HepG2 (cell line): ENCODE results near the gene WWTR1. TPM values are rescaled to one million over a fixed set of nuclear protein-coding genes. Genes with fewer than 3 reads are reported as not detected.

Source experiments
- ATRX ChIP-seq: sonication (generic); formaldehyde crosslinking; IDR thresholded peaks from 2 replicates; pipeline ENCODE4 v1.4.0; 2020; ENCODE audit warnings: missing genetic modification reagents, borderline replicate concordance
- EP300 ChIP-seq, 3 experiments: sonication (generic) in 1 of 3; formaldehyde crosslinking in 1 of 3; IDR thresholded peaks; 2 replicates each; pipeline versions ENCODE4 v1.5.1 to v1.6.1; 2011 to 2020; ENCODE audit warnings: low read depth in 2 of 3, low read length in 2 of 3, borderline replicate concordance in 1 of 3, improper control_type of control experiment in 1 of 3, mild to moderate bottlenecking in 1 of 3, missing genetic modification reagents in 1 of 3, moderate library complexity in 1 of 3
- FOXO1 ChIP-seq: sonication (generic); formaldehyde crosslinking; IDR thresholded peaks from 2 replicates; pipeline ENCODE4 v1.4.0; 2020; ENCODE audit warnings: missing genetic modification reagents
- FOXP1 ChIP-seq, 2 experiments: fragments of 450-650 bp in 1 of 2; IDR thresholded peaks; 2 replicates each; pipeline ENCODE4 v1.6.1; 2017 to 2018; ENCODE audit warnings: antibody characterized with exemption in 1 of 2
- JUND ChIP-seq: sonication (generic); formaldehyde crosslinking; IDR thresholded peaks from 2 replicates; pipeline ENCODE4 v1.8.0; 2022; ENCODE audit warnings: mild to moderate bottlenecking, missing genetic modification reagents
- KDM2A ChIP-seq: sonication (generic); formaldehyde crosslinking; IDR thresholded peaks from 2 replicates; pipeline ENCODE4 v1.4.0; 2020; ENCODE audit warnings: low read depth, missing genetic modification reagents, borderline replicate concordance
- KIAA2018 ChIP-seq: sonication (generic); formaldehyde crosslinking; IDR thresholded peaks from 2 replicates; pipeline ENCODE4 v1.5.0; 2020; ENCODE audit warnings: mild to moderate bottlenecking, missing genetic modification reagents, borderline replicate concordance
- MAFF ChIP-seq: IDR thresholded peaks from 2 replicates; pipeline ENCODE4 v1.6.1; 2011; ENCODE audit warnings: low read depth, low read length, improper control_type of control experiment
- MXD4 ChIP-seq: IDR thresholded peaks from 2 replicates; pipeline ENCODE4 v1.6.1; 2016; ENCODE audit warnings: mild to moderate bottlenecking, missing biosample characterization, missing genetic modification reagents
- PPARG ChIP-seq: conservative IDR thresholded peaks from 2 replicates; pipeline ENCODE4 v1.6.1; 2016; ENCODE audit warnings: missing biosample characterization, missing genetic modification reagents
- RCOR2 ChIP-seq: IDR thresholded peaks from 2 replicates; pipeline ENCODE4 v1.6.1; 2016; ENCODE audit warnings: missing biosample characterization, missing genetic modification reagents
- SALL1 ChIP-seq: sonication (generic); formaldehyde crosslinking; IDR thresholded peaks from 2 replicates; pipeline ENCODE4 v1.8.0; 2022; ENCODE audit warnings: mild to moderate bottlenecking, missing genetic modification reagents
- SUZ12 ChIP-seq: fragments of 150-350 bp; IDR thresholded peaks from 2 replicates; pipeline ENCODE4 v1.6.1; 2014; ENCODE audit warnings: low read depth, low read length
- ZFP41 ChIP-seq: sonication (generic); formaldehyde crosslinking; IDR thresholded peaks from 2 replicates; pipeline ENCODE4 v1.4.0; 2020; ENCODE audit warnings: mild to moderate bottlenecking, missing genetic modification reagents, borderline replicate concordance
- ZNF354B ChIP-seq: sonication (generic); formaldehyde crosslinking; IDR thresholded peaks from 2 replicates; pipeline ENCODE4 v1.8.0; 2022; ENCODE audit warnings: mild to moderate bottlenecking, missing genetic modification reagents
- ZNF567 ChIP-seq: sonication (generic); formaldehyde crosslinking; IDR thresholded peaks from 2 replicates; pipeline ENCODE4 v1.8.1; 2023; ENCODE audit warnings: mild to moderate bottlenecking, missing genetic modification reagents, borderline replicate concordance
- polyA plus RNA-seq, 8 experiments: library from polyadenylated mRNA; depleted of rRNA in 3 of 8; stranded (reverse) in 7 of 8; unstranded in 1 of 8; fragments of >200 nt; fragmentation: Illumina TruSeq in 4 of 8; extraction: Trizol in 4 of 8; gene quantifications; 2 replicates each; pipeline versions ENCODE4 v1.2.1 to v1.2.3, GENCODE V29; 2011 to 2016; ENCODE audit warnings: low read depth in 4 of 8, missing spikeins in 1 of 8, mixed read lengths in 1 of 8; ENCODE audit not compliant: insufficient read depth in 1 of 8
- total RNA-seq, 5 experiments: library from RNA; depleted of rRNA; stranded (reverse); fragments of >200 nt; fragmentation: Illumina TruSeq; extraction: Trizol; gene quantifications; 2 replicates each; pipeline ENCODE4 v1.2.3, GENCODE V29; 2016; ENCODE audit warnings: low read depth in 1 of 5
- TF ChIP-seq, protein P1 (sequence below): sonication (generic); formaldehyde crosslinking; IDR thresholded peaks from 2 replicates; pipeline ENCODE4 v1.5.0; 2020; ENCODE audit warnings: missing genetic modification reagents
- TF ChIP-seq, protein P2 (sequence below): sonication (generic); formaldehyde crosslinking; IDR thresholded peaks from 2 replicates; pipeline ENCODE4 v1.5.1; 2020; ENCODE audit warnings: mild to moderate bottlenecking, moderate library complexity, missing genetic modification reagents

Gene WWTR1
- total and polyA plus RNA-seq, 2 of the 13 experiments (the other 11 are each of a cell fraction or from before 2014, with no cell fraction given): 19.7 to 139 TPM

- TF ChIP-seq ATRX (CRISPR knock-in tag): no peak
- TF ChIP-seq SALL1 (CRISPR knock-in tag): peak; percentile 66; the same call in 1 of the 2 replicates
- TF ChIP-seq EP300 (IDR thresholded peaks at IDR 0.05; ENCODE audit: low read depth in 2 of 2, low read length in 2 of 2): peak in 1 of 2 experiments; percentile 91; a peak in 2 of 4 replicates
- TF ChIP-seq EP300 (CRISPR knock-in tag; IDR thresholded peaks at IDR 0.05; ENCODE audit: borderline replicate concordance): peak; percentile 74; the same call in 1 of the 2 replicates
- no peak for TF ChIP-seq MAFF
- TF ChIP-seq, protein P1, sequence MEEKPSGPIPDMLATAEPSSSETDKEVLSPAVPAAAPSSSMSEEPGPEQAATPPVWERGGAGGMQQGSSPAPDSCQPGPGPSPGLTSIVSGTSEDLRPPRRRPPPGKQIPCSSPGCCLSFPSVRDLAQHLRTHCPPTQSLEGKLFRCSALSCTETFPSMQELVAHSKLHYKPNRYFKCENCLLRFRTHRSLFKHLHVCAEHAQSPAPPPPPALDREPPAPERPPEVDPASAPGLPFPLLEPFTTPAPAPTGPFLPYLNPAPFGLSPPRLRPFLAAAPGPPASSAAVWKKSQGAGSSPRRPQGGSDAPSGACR: 0 out of 2 replicates have a peak, but pooled peaks have one; percentile 24
- no peak for TF ChIP-seq ZFP41 (CRISPR knock-in tag)
- TF ChIP-seq PPARG (CRISPR knock-in tag): peak; percentile 75; the same call in 1 of the 2 replicates
- no peak for TF ChIP-seq KIAA2018 (CRISPR knock-in tag)
- no peak for TF ChIP-seq ZNF567 (CRISPR knock-in tag)
- no peak for TF ChIP-seq JUND (CRISPR knock-in tag)
- TF ChIP-seq SUZ12: no peak
- TF ChIP-seq FOXP1 (IDR thresholded peaks at IDR 0.05): no peak
- peak; percentile 72; the same call in 1 of the 2 replicates for TF ChIP-seq FOXP1 (CRISPR knock-in tag; IDR thresholded peaks at IDR 0.05)
- no peak for TF ChIP-seq KDM2A (CRISPR knock-in tag)
- no peak for TF ChIP-seq ZNF354B (CRISPR knock-in tag)
- TF ChIP-seq FOXO1 (CRISPR knock-in tag): peak; percentile 67; the same call in 1 of the 2 replicates
- TF ChIP-seq MXD4: 0 out of 2 replicates have a peak, but pooled peaks have one; percentile 26
- TF ChIP-seq, protein P2, sequence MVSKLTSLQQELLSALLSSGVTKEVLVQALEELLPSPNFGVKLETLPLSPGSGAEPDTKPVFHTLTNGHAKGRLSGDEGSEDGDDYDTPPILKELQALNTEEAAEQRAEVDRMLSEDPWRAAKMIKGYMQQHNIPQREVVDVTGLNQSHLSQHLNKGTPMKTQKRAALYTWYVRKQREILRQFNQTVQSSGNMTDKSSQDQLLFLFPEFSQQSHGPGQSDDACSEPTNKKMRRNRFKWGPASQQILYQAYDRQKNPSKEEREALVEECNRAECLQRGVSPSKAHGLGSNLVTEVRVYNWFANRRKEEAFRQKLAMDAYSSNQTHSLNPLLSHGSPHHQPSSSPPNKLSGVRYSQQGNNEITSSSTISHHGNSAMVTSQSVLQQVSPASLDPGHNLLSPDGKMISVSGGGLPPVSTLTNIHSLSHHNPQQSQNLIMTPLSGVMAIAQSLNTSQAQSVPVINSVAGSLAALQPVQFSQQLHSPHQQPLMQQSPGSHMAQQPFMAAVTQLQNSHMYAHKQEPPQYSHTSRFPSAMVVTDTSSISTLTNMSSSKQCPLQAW (CRISPR knock-in tag): peak; percentile 85
- peak; percentile 76 for TF ChIP-seq RCOR2
Observed at GRCh38 chr3:149609595-149609994, 48.2 kb downstream of the WWTR1 start (continued).
